GM12878 (cell line): ENCODE results near the gene TSR3.
"Not testable (repeated sequence)": the region's sequence is repeated elsewhere in the genome, so short reads cannot be mapped to it uniquely, and the experiment has no call there.

Experiments used
- BACH1 ChIP-seq: fragments of 450-650 bp; IDR thresholded peaks from 2 replicates; pipeline ENCODE4 v1.6.1; 2017; ENCODE audit warnings: mild to moderate bottlenecking, borderline replicate concordance
- CBX5 ChIP-seq: sonication (generic); IDR thresholded peaks from 2 replicates; pipeline ENCODE4 v1.6.1; 2016; ENCODE audit warnings: low read depth, moderate library complexity, mild to moderate bottlenecking, inconsistent platforms
- CHD4 ChIP-seq: fragments of 200-600 bp; sonication (generic); IDR thresholded peaks from 2 replicates; pipeline ENCODE4 v1.6.1; 2016; ENCODE audit warnings: mild to moderate bottlenecking
- MXI1 ChIP-seq: fragments of 150-350 bp; IDR thresholded peaks from 2 replicates; pipeline ENCODE4 v1.6.1; 2011; ENCODE audit warnings: low read depth, mild to moderate bottlenecking, inconsistent platforms, low read length, improper control_type of control experiment
- NFYB ChIP-seq: IDR thresholded peaks from 2 replicates; pipeline ENCODE4 v1.6.1; 2011; ENCODE audit warnings: low read depth, mild to moderate bottlenecking, low read length, improper control_type of control experiment, moderate library complexity; ENCODE audit not compliant: insufficient read depth
- NR2F1 ChIP-seq: fragments of 450-650 bp; conservative IDR thresholded peaks from 2 replicates; pipeline ENCODE4 v1.6.1; 2017; ENCODE audit warnings: mild to moderate bottlenecking
- YY1 ChIP-seq: IDR thresholded peaks from 2 replicates; pipeline ENCODE4 v1.6.1; 2011; ENCODE audit warnings: low read depth, mild to moderate bottlenecking, low read length
- ZNF274 ChIP-seq: IDR thresholded peaks from one replicate; pipeline ENCODE4 v1.8.0; 2011; ENCODE audit not compliant: insufficient read length, insufficient read depth
- ZZZ3 ChIP-seq: IDR thresholded peaks from 2 replicates; pipeline ENCODE4 v1.6.1; 2011; ENCODE audit warnings: low read depth; ENCODE audit not compliant: control insufficient read depth, insufficient read length
- TF ChIP-seq, protein P1 (sequence below): IDR thresholded peaks from 2 replicates; pipeline ENCODE4 v1.6.1; 2012; ENCODE audit warnings: low read depth, low read length, improper control_type of control experiment
- TF ChIP-seq, protein P2 (sequence below): IDR thresholded peaks from 2 replicates; pipeline ENCODE4 v1.6.1; 2011; ENCODE audit warnings: low read depth, mild to moderate bottlenecking, low read length, moderate library complexity, borderline replicate concordance; ENCODE audit errors: extremely low read depth

DNA sequence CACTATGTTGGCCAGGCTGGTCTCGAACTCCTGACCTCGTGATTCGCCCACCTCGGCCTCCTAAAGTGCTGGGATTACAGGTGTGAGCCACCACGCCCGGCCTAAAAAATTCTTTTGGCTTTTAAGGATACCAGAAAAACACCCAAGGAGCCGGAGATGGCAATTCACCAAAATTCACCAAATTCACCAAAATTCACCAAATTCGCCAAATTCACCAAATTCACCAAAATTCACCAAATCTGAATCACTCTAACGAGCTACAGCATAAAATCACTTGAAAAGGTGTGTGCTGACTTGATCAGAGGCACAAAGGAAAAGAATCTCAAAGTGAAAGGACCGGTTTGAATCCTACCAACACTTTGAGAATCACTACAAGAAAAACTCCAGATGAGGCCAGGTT, 22.7 kb downstream of the TSR3 start:
- TF ChIP-seq YY1, ZNF274, CBX5, CHD4, ZZZ3, MXI1, NR2F1, BACH1, NFYB: not testable (repeated sequence)
- TF ChIP-seq, protein P1, sequence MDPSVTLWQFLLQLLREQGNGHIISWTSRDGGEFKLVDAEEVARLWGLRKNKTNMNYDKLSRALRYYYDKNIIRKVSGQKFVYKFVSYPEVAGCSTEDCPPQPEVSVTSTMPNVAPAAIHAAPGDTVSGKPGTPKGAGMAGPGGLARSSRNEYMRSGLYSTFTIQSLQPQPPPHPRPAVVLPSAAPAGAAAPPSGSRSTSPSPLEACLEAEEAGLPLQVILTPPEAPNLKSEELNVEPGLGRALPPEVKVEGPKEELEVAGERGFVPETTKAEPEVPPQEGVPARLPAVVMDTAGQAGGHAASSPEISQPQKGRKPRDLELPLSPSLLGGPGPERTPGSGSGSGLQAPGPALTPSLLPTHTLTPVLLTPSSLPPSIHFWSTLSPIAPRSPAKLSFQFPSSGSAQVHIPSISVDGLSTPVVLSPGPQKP: not testable (repeated sequence)
- TF ChIP-seq, protein P2, sequence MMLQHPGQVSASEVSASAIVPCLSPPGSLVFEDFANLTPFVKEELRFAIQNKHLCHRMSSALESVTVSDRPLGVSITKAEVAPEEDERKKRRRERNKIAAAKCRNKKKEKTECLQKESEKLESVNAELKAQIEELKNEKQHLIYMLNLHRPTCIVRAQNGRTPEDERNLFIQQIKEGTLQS: not testable (repeated sequence)
